A549 (cell line): ENCODE data around the gene CA9.
"Not testable (repeated sequence)": the region's sequence is repeated elsewhere in the genome, so short reads cannot be mapped to it uniquely, and the experiment has no call there.

ENCODE experiments used
- CTCF ChIP-seq: fragments of >200 bp; sonication (Bioruptor Twin); formaldehyde crosslinking; IDR thresholded peaks from 3 replicates; pipeline ENCODE4 v1.5.1; 2016
- EP300 ChIP-seq, 2 experiments: fragments of >200 bp; sonication (Bioruptor Twin); formaldehyde crosslinking; IDR thresholded peaks; 2 replicates in 1 of 2; 3 replicates in 1 of 2; pipeline ENCODE4 v1.6.1; 2016 to 2017
- POLR2A ChIP-seq: IDR thresholded peaks from 2 replicates; pipeline ENCODE4 v1.6.1; 2012; ENCODE audit warnings: mild to moderate bottlenecking, low read length
- RFX5 ChIP-seq: fragments of 450-650 bp; IDR thresholded peaks from 2 replicates; pipeline ENCODE4 v1.7.1; 2014; ENCODE audit warnings: antibody characterized with exemption, mild to moderate bottlenecking, moderate library complexity

GRCh38 chr9:35645736-35646135 is 28.0 kb upstream of the CA9 start:
- not testable (repeated sequence) for TF ChIP-seq CTCF; EP300 (IDR thresholded peaks at IDR 0.05); POLR2A; RFX5
